ENCODE results near the gene TSPOAP1. TPM values are rescaled to one million over a fixed set of nuclear protein-coding genes. Genes with fewer than 3 reads are reported as not detected.

Gene TSPOAP1
- total RNA-seq, 4 donors from 2014 or later: 2.9 to 16.0 (median 3.3) TPM

GRCh38 chr17:58370716-58371115 lies 42.1 kb upstream of the TSPOAP1 start:
- intact Hi-C loops (cut with DNase I): no loop called here
- H3K4me1 ChIP-seq: peaks cover 7 to 60% (median 12%) of the 10 kb centered on the region in 3 donors
- H3K9me3 ChIP-seq: no peaks in the 10 kb centered on the region
- H3K4me3 ChIP-seq: no peak overlapping the region
- H3K36me3 ChIP-seq: peaks cover 0 to 18% (median 0%) of the 10 kb centered on the region in 3 donors
- no peak for DNase-seq
- TF ChIP-seq CTCF (IDR thresholded peaks at IDR 0.05) (no peak), POLR2A (IDR thresholded peaks at IDR 0.05) (no peak)
- peak overlapping the region in 1 of 4 donors; percentile 79 for H3K27ac ChIP-seq
- 79 to 80% methylated on average over 9 of the region's 9 CpGs for WGBS, 2 donors
- H3K27me3 ChIP-seq: no peaks in the 10 kb centered on the region

GRCh38 chr17:58370309-58370708 lies 41.7 kb upstream of the TSPOAP1 start:
- 83 to 95% methylated on average over 4 to 5 of the region's 5 CpGs for WGBS, 2 donors
- H3K27me3 ChIP-seq: no peaks in the 10 kb centered on the region
- TF ChIP-seq CTCF (IDR thresholded peaks at IDR 0.05) (no peak), POLR2A (IDR thresholded peaks at IDR 0.05) (no peak)
- intact Hi-C loops (cut with DNase I): no loop called here
- H3K4me3 ChIP-seq: no peak overlapping the region
- H3K4me1 ChIP-seq: peaks cover 11 to 61% (median 13%) of the 10 kb centered on the region in 3 donors
- H3K9me3 ChIP-seq: no peaks in the 10 kb centered on the region
- H3K27ac ChIP-seq: peak overlapping the region in 1 of 4 donors; percentile 79
- H3K36me3 ChIP-seq: peaks cover 0 to 18% (median 0%) of the 10 kb centered on the region in 3 donors
- no peak for DNase-seq

GRCh38 chr17:58369214-58370031 lies 40.8 kb upstream of the TSPOAP1 start:
- intact Hi-C loops (cut with DNase I): no loop called here
- 31 to 53% methylated on average over 5 of the region's 5 CpGs for WGBS, 2 donors
- Histone ChIP-seq H3K9me3 (no peaks in the 10 kb centered on the region), H3K4me1 (peaks cover 13 to 70% (median 17%) of the 10 kb centered on the region in 3 donors), H3K27me3 (no peaks in the 10 kb centered on the region), H3K27ac (peak overlapping the region; percentile 67 to 79 (median 71)), H3K4me3 (no peak overlapping the region), H3K36me3 (peaks cover 0 to 18% (median 0%) of the 10 kb centered on the region in 3 donors)
- DNase-seq: no peak
- TF ChIP-seq POLR2A (IDR thresholded peaks at IDR 0.05) (no peak), CTCF (IDR thresholded peaks at IDR 0.05) (no peak)

- Histone ChIP-seq H3K4me1 (peaks cover 15 to 76% (median 23%) of the 10 kb centered on the region in 3 donors), H3K27me3 (no peaks in the 10 kb centered on the region), H3K4me3 (no peak overlapping the region), H3K27ac (peak overlapping the region; percentile 67 to 79 (median 71)), H3K36me3 (peaks cover 0 to 18% (median 0%) of the 10 kb centered on the region in 3 donors), H3K9me3 (no peaks in the 10 kb centered on the region)
- no peak for TF ChIP-seq CTCF (IDR thresholded peaks at IDR 0.05)
- TF ChIP-seq POLR2A (IDR thresholded peaks at IDR 0.05): no peak
- 39 to 49% methylated on average over 3 of the region's 3 CpGs for WGBS, 2 donors
- no peak for DNase-seq
- intact Hi-C loops (cut with DNase I): no loop called here
These were observed 40.2 kb upstream of the TSPOAP1 start for GRCh38 chr17:58368860-58369213.

GRCh38 chr17:58367461-58367860 lies 38.9 kb upstream of the TSPOAP1 start:
- Histone ChIP-seq H3K27me3 (peaks cover 0 to 5% (median 0%) of the 10 kb centered on the region in 4 donors), H3K36me3 (peaks cover 0 to 22% (median 0%) of the 10 kb centered on the region in 3 donors), H3K4me3 (no peak overlapping the region), H3K27ac (no peak overlapping the region), H3K9me3 (no peaks in the 10 kb centered on the region), H3K4me1 (peaks cover 20 to 90% (median 25%) of the 10 kb centered on the region in 3 donors)
- TF ChIP-seq CTCF (IDR thresholded peaks at IDR 0.05) (no peak), POLR2A (IDR thresholded peaks at IDR 0.05) (no peak)
- 85 to 90% methylated on average over 3 of the region's 3 CpGs for WGBS, 2 donors
- no peak for DNase-seq
- intact Hi-C loops (cut with DNase I): no loop called here
